CD4-positive, CD25-positive, alpha-beta regulatory T cell (primary cell): ENCODE measurements around the gene VPS45. TPM values are rescaled to one million over a fixed set of nuclear protein-coding genes. Genes with fewer than 3 reads are reported as not detected.
"Not testable (repeated sequence)": the region's sequence is repeated elsewhere in the genome, so short reads cannot be mapped to it uniquely, and the experiment has no call there.

Experiments
- ATAC-seq, 2 donors: fragments of 150-1000 bp; cut with Tn5 transposase; one replicate each; pipeline ENCODE4 v1.10.0; 2021; ENCODE audit warnings: low read depth in 2 of 2, moderate number of reproducible peaks in 2 of 2, moderate library complexity in 1 of 2
- DNase-seq, 3 donors: peaks; one replicate each; pipeline versions ENCODE4 v3.0.0 to v3.0.0-alpha.2; 2012 to 2022; ENCODE audit warnings: mixed read lengths in 1 of 3
- H3K27ac ChIP-seq: one replicate; pipeline ENCODE4 v1.7.0; 2013; ENCODE audit warnings: mild to moderate bottlenecking, low read length; ENCODE audit not compliant: insufficient read depth, poor library complexity, severe bottlenecking
- H3K27me3 ChIP-seq: one replicate; pipeline ENCODE4 v1.7.0; 2013; ENCODE audit warnings: low read length; ENCODE audit not compliant: control insufficient read depth, insufficient read depth
- H3K36me3 ChIP-seq: one replicate; pipeline ENCODE4 v1.7.0; 2013; ENCODE audit warnings: mild to moderate bottlenecking, low read length, moderate library complexity; ENCODE audit not compliant: control insufficient read depth, insufficient read depth
- H3K4me1 ChIP-seq: 2 replicates; pipeline ENCODE4 v1.7.0; 2013; ENCODE audit warnings: mild to moderate bottlenecking, low read length; ENCODE audit not compliant: insufficient read depth, control insufficient read depth, poor library complexity, severe bottlenecking
- H3K4me3 ChIP-seq: one replicate; pipeline ENCODE4 v1.7.0; 2013; ENCODE audit warnings: low read depth, mild to moderate bottlenecking, low read length, moderate library complexity
- H3K9me3 ChIP-seq, 2 experiments: 1 replicate in 1 of 2; 2 replicates in 1 of 2; pipeline ENCODE4 v1.7.0; 2013; ENCODE audit warnings: low read length in 2 of 2, mild to moderate bottlenecking in 1 of 2, moderate library complexity in 1 of 2; ENCODE audit not compliant: control insufficient read depth in 2 of 2
- H3K27ac Mint-ChIP-seq, 3 donors: one replicate each; pipeline ENCODE4 v1.8.0; 2020 to 2022; ENCODE audit warnings: mild to moderate bottlenecking in 3 of 3, mixed read lengths in 3 of 3, moderate library complexity in 2 of 3
- H3K27me3 Mint-ChIP-seq: one replicate; pipeline ENCODE4 v1.8.0; 2022; ENCODE audit warnings: mild to moderate bottlenecking, mixed read lengths
- H3K36me3 Mint-ChIP-seq: one replicate; pipeline ENCODE4 v1.8.0; 2020; ENCODE audit warnings: mixed read lengths
- H3K4me1 Mint-ChIP-seq, 4 donors: one replicate each; pipeline ENCODE4 v1.8.0; 2020 to 2022; ENCODE audit warnings: mixed read lengths in 4 of 4, mild to moderate bottlenecking in 1 of 4
- H3K4me3 Mint-ChIP-seq, 4 donors: one replicate each; pipeline ENCODE4 v1.8.0; 2020 to 2022; ENCODE audit warnings: mild to moderate bottlenecking in 4 of 4, mixed read lengths in 4 of 4, moderate library complexity in 3 of 4
- H3K9me3 Mint-ChIP-seq, 7 donors: one replicate each; pipeline ENCODE4 v1.8.0; 2020 to 2022; ENCODE audit warnings: mixed read lengths in 7 of 7, mild to moderate bottlenecking in 3 of 7, moderate library complexity in 2 of 7
- polyA plus RNA-seq, 4 donors: library from polyadenylated mRNA; unstranded; fragments of 300-500 nt; fragmentation: Illumina TruSeq; gene quantifications; one replicate each; pipeline ENCODE4 v1.2.3, GENCODE V29; 2021
- total RNA-seq: library from RNA; stranded (reverse); gene quantifications from one replicate; pipeline ENCODE4 v1.2.3, GENCODE V29; 2022

Gene VPS45
- total and polyA plus RNA-seq, 5 donors from 2014 or later: 23.4 to 27.8 (median 26.3) TPM

DNA sequence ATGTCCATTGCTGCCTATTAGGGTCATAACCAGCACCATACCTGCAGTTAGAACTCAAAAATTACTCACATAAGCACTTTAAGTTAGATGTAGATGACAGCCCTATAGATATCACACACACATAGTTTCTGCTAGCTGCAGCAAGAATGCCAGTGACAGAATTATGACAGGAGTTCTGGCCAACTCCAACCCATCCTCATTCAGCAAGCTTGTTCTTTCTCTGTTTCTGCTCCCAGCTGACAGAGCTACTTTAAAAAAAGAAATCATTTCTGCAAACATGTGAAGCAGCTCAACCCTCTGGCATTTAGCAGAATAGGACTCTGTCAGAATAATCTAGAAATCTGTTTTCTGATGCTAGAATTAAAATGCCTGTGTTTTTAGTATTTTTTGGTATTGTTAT, 33.2 kb upstream of the VPS45 start:
- Histone ChIP-seq H3K9me3 (no peaks in the 10 kb centered on the region), H3K36me3 (no peaks in the 10 kb centered on the region), H3K4me3 (no peak overlapping the region), H3K27me3 (no peaks in the 10 kb centered on the region), H3K4me1 (no peaks in the 10 kb centered on the region), H3K27ac (no peak overlapping the region)
- Mint-ChIP-seq H3K27me3 (peaks cover 16% of the 10 kb centered on the region), H3K9me3 (peaks cover 0 to 4% (median 0%) of the 10 kb centered on the region in 7 donors), H3K27ac (no peak overlapping the region), H3K36me3 (no peaks in the 10 kb centered on the region), H3K4me3 (no peak overlapping the region), H3K4me1 (no peaks in the 10 kb centered on the region)
- ATAC-seq: no peak
- DNase-seq: no peak

DNA sequence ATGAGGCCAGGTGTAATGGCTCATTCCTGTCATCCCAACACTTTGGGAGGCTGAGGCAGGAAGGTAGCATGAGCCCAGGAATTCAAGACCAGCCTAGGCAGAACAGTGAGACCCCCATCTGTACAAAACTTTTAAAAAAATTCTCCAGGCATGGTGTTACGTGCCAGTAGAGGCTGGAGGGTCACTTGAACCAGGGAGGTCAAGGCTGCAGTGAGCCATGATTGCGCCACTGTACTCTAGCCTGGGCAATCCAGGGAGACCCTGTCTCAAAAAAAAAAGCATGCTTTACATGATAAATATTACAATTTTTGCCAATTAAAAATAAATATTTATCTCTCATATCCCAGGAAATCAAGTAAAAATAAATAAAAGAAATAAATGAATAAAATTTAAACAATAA, 17.6 kb upstream of the VPS45 start:
- Mint-ChIP-seq H3K36me3 (peaks cover 4% of the 10 kb centered on the region), H3K4me1 (peaks cover 0 to 5% (median 3%) of the 10 kb centered on the region in 4 donors), H3K9me3 (no peaks in the 10 kb centered on the region), H3K27ac (no peak overlapping the region), H3K4me3 (no peak overlapping the region), H3K27me3 (peaks cover 22% of the 10 kb centered on the region)
- H3K9me3 ChIP-seq: no peaks in the 10 kb centered on the region
- no peak for DNase-seq
- no peak overlapping the region for H3K27ac ChIP-seq
- no peaks in the 10 kb centered on the region for H3K4me1 ChIP-seq
- no peaks in the 10 kb centered on the region for H3K27me3 ChIP-seq
- H3K4me3 ChIP-seq: no peak overlapping the region
- no peaks in the 10 kb centered on the region for H3K36me3 ChIP-seq
- no peak for ATAC-seq

DNA sequence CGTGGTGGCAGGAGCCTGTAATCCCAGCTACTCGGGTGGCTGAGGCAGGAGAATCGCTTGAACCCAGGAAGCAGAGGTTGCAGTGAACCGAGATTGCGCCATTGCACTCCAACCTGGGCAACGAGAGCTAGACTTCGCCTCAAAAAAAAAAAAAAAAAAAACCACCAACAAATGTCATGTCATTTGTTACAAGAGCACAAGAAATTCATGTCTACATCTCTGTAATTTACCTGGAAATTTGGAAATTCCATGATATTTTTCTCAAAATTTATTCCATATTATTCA, 16.5 kb upstream of the VPS45 start:
- Histone ChIP-seq H3K4me3 (no peak overlapping the region), H3K27me3 (no peaks in the 10 kb centered on the region), H3K9me3 (no peaks in the 10 kb centered on the region), H3K27ac (no peak overlapping the region), H3K36me3 (no peaks in the 10 kb centered on the region), H3K4me1 (no peaks in the 10 kb centered on the region)
- no peak overlapping the region for H3K27ac Mint-ChIP-seq
- peaks cover 0 to 5% (median 3%) of the 10 kb centered on the region in 4 donors for H3K4me1 Mint-ChIP-seq
- no peak overlapping the region for H3K4me3 Mint-ChIP-seq
- H3K27me3 Mint-ChIP-seq: peaks cover 27% of the 10 kb centered on the region
- no peaks in the 10 kb centered on the region for H3K9me3 Mint-ChIP-seq
- DNase-seq (no peak), ATAC-seq (no peak)
- peaks cover 4% of the 10 kb centered on the region for H3K36me3 Mint-ChIP-seq

DNA sequence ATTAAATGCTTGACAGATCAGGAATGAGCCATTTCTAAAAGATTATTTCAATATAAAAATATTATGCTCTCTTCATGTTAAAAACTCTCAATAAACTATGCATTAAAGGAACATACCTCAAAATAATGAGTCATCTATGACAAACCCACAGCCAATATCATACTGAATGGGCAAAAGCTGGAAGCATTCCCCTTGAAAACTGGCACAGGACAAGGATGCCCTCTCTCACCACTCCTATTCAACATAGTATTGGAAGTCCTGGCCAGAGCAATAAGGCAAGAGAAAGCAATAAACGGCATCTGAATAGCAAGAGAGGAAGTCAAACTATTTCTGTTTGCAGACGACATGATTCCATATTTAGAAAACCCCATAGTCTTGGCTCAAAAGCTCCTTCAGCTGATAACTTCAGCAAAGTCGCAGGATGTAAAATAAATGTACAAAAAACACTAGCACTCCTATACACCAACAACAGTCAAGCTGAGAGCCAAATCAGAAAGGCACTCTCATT, 15.6 kb upstream of the VPS45 start:
- peaks cover 27% of the 10 kb centered on the region for H3K27me3 Mint-ChIP-seq
- not testable (repeated sequence) for H3K4me1 Mint-ChIP-seq, H3K9me3 Mint-ChIP-seq, H3K4me3 Mint-ChIP-seq, H3K4me3 ChIP-seq, H3K27me3 ChIP-seq, H3K4me1 ChIP-seq, ATAC-seq, H3K36me3 Mint-ChIP-seq, DNase-seq, H3K9me3 ChIP-seq, H3K36me3 ChIP-seq, H3K27ac ChIP-seq, H3K27ac Mint-ChIP-seq

DNA sequence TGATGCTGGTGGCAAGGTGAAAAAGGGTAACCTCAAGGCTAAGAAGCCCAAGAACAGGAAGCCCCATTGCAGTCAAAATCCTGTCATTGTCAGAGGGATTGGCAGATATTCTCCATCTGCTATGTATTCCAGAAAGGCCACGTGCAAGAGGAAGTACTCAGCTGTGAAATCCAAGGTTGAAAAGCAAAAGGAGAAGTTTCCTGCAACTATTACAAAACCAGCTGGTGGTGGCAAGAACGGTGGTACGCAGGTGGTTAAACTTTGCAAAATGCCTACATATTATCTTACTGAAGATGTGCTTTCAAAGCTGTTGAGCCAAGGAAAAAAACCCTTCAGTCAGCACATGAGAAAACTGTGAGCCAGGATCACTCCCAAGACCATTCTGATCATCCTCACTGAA, 13.7 kb upstream of the VPS45 start:
- Mint-ChIP-seq H3K9me3 (no peaks in the 10 kb centered on the region), H3K4me1 (peaks cover 0 to 5% (median 3%) of the 10 kb centered on the region in 4 donors), H3K36me3 (no peaks in the 10 kb centered on the region), H3K27me3 (peaks cover 31% of the 10 kb centered on the region), H3K4me3 (no peak overlapping the region), H3K27ac (no peak overlapping the region)
- Histone ChIP-seq H3K27me3 (no peaks in the 10 kb centered on the region), H3K36me3 (no peaks in the 10 kb centered on the region), H3K4me3 (no peak overlapping the region), H3K27ac (no peak overlapping the region), H3K9me3 (no peaks in the 10 kb centered on the region), H3K4me1 (no peaks in the 10 kb centered on the region)
- DNase-seq (no peak), ATAC-seq (no peak)

DNA sequence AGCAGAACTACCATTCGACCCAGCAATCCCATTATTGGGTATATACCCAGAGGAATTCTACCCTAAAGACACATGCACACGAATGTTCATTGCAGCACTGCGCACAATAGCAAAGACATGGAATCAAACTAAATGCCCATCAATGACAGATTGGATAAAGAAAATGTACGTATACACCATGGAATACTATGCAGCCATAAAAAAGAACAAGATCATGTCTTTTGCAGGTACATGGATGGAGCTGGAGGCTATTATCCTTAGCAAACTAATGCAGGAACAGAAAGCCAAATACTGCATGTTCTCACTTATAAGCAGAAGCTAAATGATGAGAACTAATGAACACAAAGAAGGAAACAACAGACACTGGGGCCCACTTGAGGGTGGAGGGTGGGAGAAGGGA, 12.1 kb upstream of the VPS45 start:
- not testable (repeated sequence) for H3K36me3 ChIP-seq, H3K9me3 Mint-ChIP-seq, H3K36me3 Mint-ChIP-seq, H3K27ac Mint-ChIP-seq, DNase-seq, H3K4me1 Mint-ChIP-seq, H3K27me3 ChIP-seq, H3K27ac ChIP-seq, H3K4me3 ChIP-seq, ATAC-seq, H3K9me3 ChIP-seq, H3K4me3 Mint-ChIP-seq, H3K4me1 ChIP-seq
- peaks cover 28% of the 10 kb centered on the region for H3K27me3 Mint-ChIP-seq

DNA sequence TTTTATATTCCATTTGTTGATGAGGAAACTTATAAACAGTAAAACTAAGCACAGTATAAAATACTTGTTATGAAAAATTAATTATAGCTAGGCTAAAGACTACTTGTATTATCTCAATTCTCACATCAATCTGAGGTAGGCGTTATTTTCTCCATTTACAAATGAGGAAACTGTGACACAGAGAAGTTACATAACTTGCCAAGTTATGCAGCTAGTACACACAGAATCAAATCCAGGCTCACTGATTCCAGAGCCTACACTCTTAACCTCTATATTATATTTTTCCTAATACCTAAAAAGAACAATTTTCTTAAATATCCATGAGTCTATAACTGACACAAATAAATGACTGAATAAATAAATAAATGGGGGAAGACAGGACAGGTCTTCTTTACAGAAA, 11.2 kb upstream of the VPS45 start:
- Histone ChIP-seq H3K27me3 (no peaks in the 10 kb centered on the region), H3K4me1 (no peaks in the 10 kb centered on the region), H3K27ac (no peak overlapping the region), H3K9me3 (no peaks in the 10 kb centered on the region), H3K36me3 (no peaks in the 10 kb centered on the region), H3K4me3 (no peak overlapping the region)
- DNase-seq (no peak), ATAC-seq (no peak)
- Mint-ChIP-seq H3K27me3 (peaks cover 24% of the 10 kb centered on the region), H3K36me3 (no peaks in the 10 kb centered on the region), H3K27ac (no peak overlapping the region), H3K4me1 (peaks cover 0 to 1% (median 0%) of the 10 kb centered on the region in 4 donors), H3K4me3 (no peak overlapping the region), H3K9me3 (no peaks in the 10 kb centered on the region)

DNA sequence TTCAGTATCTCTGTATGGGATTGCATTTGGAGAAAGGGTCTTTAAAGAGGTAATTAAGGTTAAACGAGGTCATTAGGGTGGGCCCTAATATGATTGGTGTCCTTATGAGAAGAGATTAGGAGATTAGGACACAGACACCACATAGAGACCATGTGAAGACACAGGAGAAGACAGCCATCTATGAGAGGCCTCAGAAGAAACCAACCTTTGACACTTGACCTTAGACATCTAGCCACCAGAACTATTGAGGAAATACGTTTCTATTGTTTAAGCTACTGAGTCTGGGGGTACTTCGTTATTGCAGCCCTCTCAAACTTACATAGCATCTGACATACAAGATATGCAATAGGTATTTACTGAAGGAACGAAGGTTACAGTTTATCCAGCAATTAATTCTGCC, 7.3 kb upstream of the VPS45 start:
- peaks cover 9% of the 10 kb centered on the region for H3K27me3 Mint-ChIP-seq
- Histone ChIP-seq H3K9me3 (no peaks in the 10 kb centered on the region), H3K4me3 (no peak overlapping the region), H3K27ac (no peak overlapping the region), H3K4me1 (no peaks in the 10 kb centered on the region), H3K27me3 (no peaks in the 10 kb centered on the region), H3K36me3 (no peaks in the 10 kb centered on the region)
- H3K4me1 Mint-ChIP-seq: peaks cover 0 to 1% (median 0%) of the 10 kb centered on the region in 4 donors
- no peak overlapping the region for H3K4me3 Mint-ChIP-seq
- no peak overlapping the region for H3K27ac Mint-ChIP-seq
- ATAC-seq: no peak
- no peak for DNase-seq
- H3K9me3 Mint-ChIP-seq: no peaks in the 10 kb centered on the region
- no peaks in the 10 kb centered on the region for H3K36me3 Mint-ChIP-seq
